HFFc6 (cell line): ENCODE results near the gene CD226. TPM values are rescaled to one million over a fixed set of nuclear protein-coding genes. Genes with fewer than 3 reads are reported as not detected.

Experiments used
- DNase-seq: peaks from one replicate; pipeline ENCODE4 v3.0.0-alpha.2; 2018
- H3K27ac Mint-ChIP-seq: 2 replicates; pipeline ENCODE4 v1.8.0; 2020; ENCODE audit warnings: mild to moderate bottlenecking, mixed read lengths
- H3K27me3 Mint-ChIP-seq: 2 replicates; pipeline ENCODE4 v1.8.0; 2021; ENCODE audit warnings: mild to moderate bottlenecking, moderate library complexity, mixed read lengths; ENCODE audit not compliant: insufficient read depth
- H3K36me3 Mint-ChIP-seq: 2 replicates; pipeline ENCODE4 v1.8.0; 2021; ENCODE audit warnings: low read depth, mixed read lengths
- H3K4me1 Mint-ChIP-seq: 2 replicates; pipeline ENCODE4 v1.8.0; 2020; ENCODE audit warnings: low read depth, mixed read lengths
- H3K4me3 Mint-ChIP-seq: 2 replicates; pipeline ENCODE4 v1.8.0; 2020; ENCODE audit warnings: mild to moderate bottlenecking, moderate library complexity, mixed read lengths
- H3K9me3 Mint-ChIP-seq: 2 replicates; pipeline ENCODE4 v1.8.0; 2020; ENCODE audit warnings: mild to moderate bottlenecking, mixed read lengths
- CTCF ChIP-seq: fragments of 200-600 bp; sonication (generic); IDR thresholded peaks from 2 replicates; pipeline ENCODE4 v1.5.0; 2021; ENCODE audit warnings: antibody characterized with exemption, mild to moderate bottlenecking
- long read RNA-seq: library from polyadenylated mRNA; unstranded; transcript quantifications from one replicate; pipeline ENCODE4 v2.0.0, GENCODE V29; 2019
- total RNA-seq, 6 experiments: library from RNA; stranded (reverse); fragmentation: NEBNext Ultra II Directional; extraction: Animal tissue kit (Norgen Biotek cat#: 25700); gene quantifications; 2 replicates in 1 of 6; 3 replicates in 5 of 6; pipeline ENCODE4 v1.2.3, GENCODE V29; 2021

The CD226 gene
- total RNA-seq, result under 1 TPM; 0.14 to 0.78 (median 0.34) TPM
- long read RNA-seq, result 0 reads

DNA sequence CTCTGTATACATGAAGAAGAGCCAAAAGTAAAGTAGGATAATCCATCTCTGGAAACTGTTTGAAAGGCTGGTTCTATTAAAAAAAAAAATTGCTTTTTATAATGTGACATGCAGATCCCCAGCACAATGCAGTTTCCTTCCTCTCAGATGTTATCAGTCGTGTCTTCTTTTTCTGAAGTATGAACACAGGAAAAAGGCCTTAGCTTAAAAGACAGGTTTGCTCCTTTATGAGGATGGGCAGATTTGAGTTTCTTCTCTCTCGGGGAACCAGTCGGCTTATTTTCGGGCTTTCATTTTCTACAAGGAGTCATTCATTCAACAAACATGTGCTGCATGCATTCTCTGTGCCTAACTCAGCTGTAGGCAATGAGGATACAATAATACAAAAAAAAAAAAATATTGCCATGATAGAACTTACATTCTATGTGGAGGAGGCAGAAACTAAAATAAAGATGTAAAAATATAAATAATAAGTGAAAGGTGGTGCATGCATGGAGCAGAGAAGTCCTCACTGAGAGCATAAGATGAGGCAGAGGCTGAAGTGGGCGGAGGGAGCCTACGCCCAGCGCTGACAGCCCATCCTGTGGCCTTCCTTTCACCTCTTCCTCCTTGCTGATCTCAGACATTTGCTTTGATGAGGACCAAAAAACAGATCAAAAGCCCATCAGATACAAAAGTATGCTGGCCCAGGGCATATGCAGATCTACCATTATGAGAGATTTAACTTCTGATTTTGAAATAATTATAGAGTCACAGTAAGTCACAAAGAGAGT lies at the start of gene CD226:
TSS of gene CD226 (minus strand) at position 513 of the 773 bp plus-strand sequence. CDS start at position 46, 467 bp downstream.
- no peak within 1 kb of the TSS for H3K4me3 Mint-ChIP-seq
- H3K9me3 Mint-ChIP-seq, result no peaks in the 10 kb centered on the region; the same call in 1 of the 2 replicates
- TF ChIP-seq CTCF, result no peak
- H3K4me1 Mint-ChIP-seq, result no peaks in the 10 kb centered on the region
- H3K36me3 Mint-ChIP-seq, result 0 out of 2 replicates have a peak, but pooled peaks cover 8% of the 10 kb centered on the region
- no peak for DNase-seq
- H3K27me3 Mint-ChIP-seq, result no peaks in the 10 kb centered on the region
- no peak within 1 kb of the TSS for H3K27ac Mint-ChIP-seq

GRCh38 chr18:69996951-69997798 lies 49.5 kb upstream of the CD226 start:
- DNase-seq, result no peak
- Mint-ChIP-seq H3K4me1 (peaks cover 14% of the 10 kb centered on the region), H3K27ac (no peak overlapping the region), H3K9me3 (no peaks in the 10 kb centered on the region), H3K36me3 (peaks cover 20% of the 10 kb centered on the region), H3K27me3 (no peaks in the 10 kb centered on the region), H3K4me3 (no peak overlapping the region)
- TF ChIP-seq CTCF, result no peak

DNA sequence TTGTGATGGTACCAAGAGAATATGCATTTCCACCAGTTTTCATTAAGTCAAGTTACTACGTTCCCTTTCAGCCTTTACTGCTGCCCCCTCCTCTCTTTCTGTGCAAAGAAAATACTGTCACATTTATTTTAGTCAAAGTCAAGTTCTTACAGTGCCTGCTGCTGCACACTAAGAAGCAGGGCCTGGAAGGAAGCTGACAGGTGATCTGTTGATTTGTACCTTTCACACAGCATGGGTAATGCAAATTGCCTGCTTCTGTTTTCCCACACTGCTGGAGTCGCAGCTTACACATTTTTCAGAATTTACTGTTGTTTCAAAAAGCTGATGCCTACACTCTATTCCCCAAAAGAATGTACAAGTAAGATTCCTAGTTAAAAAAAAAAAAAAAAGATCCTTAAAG lies 48.7 kb upstream of the CD226 start:
- Mint-ChIP-seq H3K4me1 (peaks cover 14% of the 10 kb centered on the region), H3K9me3 (no peaks in the 10 kb centered on the region), H3K27ac (no peak overlapping the region), H3K36me3 (peaks cover 27% of the 10 kb centered on the region), H3K27me3 (no peaks in the 10 kb centered on the region; the same call in 1 of the 2 replicates), H3K4me3 (no peak overlapping the region)
- DNase-seq, result no peak
- TF ChIP-seq CTCF, result no peak

DNA sequence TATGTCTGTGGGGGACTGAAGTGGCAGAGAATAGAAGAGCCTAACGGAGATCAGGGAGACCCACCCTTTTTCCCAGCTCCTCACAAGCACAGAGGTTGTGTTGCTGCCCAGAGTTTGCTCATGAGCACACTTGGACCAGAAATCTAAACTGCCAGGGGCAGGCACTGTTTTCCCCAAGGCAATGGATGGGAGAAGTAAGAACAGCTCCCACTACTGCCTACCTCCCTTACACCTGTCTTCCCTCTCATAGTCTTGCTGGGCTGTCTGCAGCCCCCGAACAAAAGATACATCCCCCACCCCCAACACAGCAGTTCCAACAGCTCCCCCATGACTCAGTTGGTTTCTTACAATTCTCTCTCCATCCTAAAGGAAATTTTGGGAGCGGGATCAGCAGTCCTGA lies 48.1 kb upstream of the CD226 start:
- Mint-ChIP-seq H3K4me1 (peaks cover 14% of the 10 kb centered on the region), H3K9me3 (no peaks in the 10 kb centered on the region), H3K36me3 (peaks cover 31% of the 10 kb centered on the region), H3K4me3 (no peak overlapping the region), H3K27me3 (no peaks in the 10 kb centered on the region; the same call in 1 of the 2 replicates), H3K27ac (no peak overlapping the region)
- no peak for DNase-seq
- TF ChIP-seq CTCF, result no peak

DNA sequence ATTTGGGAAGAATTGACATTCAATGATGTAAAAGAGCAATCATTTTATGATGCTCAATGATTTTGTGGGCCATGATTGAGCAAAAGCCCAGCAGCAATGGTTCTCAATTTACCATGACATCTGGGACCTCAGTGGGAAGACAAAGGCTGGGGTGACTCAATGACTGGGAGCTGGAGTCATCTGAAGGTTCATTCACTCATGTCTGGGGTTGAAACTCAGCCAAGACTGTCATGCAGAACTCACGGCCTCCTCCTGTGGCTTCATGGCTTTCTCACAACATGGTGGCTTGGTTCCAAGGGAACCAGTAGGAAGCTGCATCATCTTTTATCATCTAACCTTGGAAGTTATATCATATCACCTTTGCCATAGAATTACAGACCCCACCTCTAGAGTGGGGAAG lies 45.1 kb upstream of the CD226 start:
- Mint-ChIP-seq H3K9me3 (no peaks in the 10 kb centered on the region), H3K27me3 (no peaks in the 10 kb centered on the region; the same call in 1 of the 2 replicates), H3K4me3 (no peak overlapping the region), H3K27ac (no peak overlapping the region), H3K36me3 (peaks cover 49% of the 10 kb centered on the region), H3K4me1 (peaks cover 14% of the 10 kb centered on the region)
- no peak for TF ChIP-seq CTCF
- DNase-seq, result peak; percentile 33
